Stimulated activated CD8-positive, alpha-beta memory T cell treated with anti-CD3 and anti-CD28 coated beads, Interleukin-4, amount 100 ng/mL, for 4 hours (primary cell): ENCODE data around the gene GINS1.

ENCODE experiments used
- DNase-seq, 2 donors: peaks; one replicate each; pipeline ENCODE4 v3.0.0-alpha.2; 2020; ENCODE audit warnings: low read depth in 2 of 2, low spot score in 1 of 2

The GINS1 gene

DNA sequence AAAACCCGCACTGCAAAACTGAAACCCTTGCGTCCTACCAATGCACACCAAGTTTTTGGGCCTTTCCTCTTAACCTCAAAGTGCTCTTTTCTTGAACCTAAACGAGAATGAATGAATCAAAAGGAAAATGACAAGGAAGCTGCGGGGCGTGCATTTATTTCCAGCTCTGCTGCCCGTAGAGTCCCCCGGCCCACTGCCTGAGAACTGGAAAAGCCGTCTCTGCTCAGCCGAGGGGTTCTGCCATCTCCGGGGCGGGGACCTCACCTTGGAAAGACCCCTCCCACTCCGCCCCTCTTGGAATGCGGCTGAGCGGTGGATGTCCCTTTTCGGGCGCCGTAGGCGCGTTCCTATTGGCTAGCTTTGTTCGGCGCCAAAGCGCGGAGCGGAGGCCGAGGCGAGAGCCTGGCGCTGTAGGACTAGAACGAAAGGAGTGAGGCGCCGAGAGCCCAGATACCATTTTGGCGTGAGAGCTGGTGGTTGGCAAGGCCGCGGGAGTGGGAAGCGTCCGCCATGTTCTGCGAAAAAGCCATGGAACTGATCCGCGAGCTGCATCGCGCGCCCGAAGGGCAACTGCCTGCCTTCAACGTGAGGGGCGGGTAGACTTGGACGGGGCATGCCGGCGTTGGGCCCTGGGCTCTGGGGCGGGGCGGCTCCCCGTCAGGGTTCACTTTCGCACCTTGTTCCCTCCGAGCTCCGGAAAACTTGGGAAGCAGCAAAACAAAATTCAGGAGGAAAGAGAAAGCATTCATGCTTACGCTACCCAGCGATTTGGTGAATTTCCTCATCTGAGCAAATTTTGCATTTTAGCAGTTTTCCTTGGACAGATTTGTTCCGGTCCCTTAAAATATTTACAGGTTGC is at the start of gene GINS1:
TSS of gene GINS1 (plus strand) at position 363 of the 859 bp plus-strand sequence. CDS start at position 511, 148 bp downstream.
- peak; percentile 40 for DNase-seq

DNA sequence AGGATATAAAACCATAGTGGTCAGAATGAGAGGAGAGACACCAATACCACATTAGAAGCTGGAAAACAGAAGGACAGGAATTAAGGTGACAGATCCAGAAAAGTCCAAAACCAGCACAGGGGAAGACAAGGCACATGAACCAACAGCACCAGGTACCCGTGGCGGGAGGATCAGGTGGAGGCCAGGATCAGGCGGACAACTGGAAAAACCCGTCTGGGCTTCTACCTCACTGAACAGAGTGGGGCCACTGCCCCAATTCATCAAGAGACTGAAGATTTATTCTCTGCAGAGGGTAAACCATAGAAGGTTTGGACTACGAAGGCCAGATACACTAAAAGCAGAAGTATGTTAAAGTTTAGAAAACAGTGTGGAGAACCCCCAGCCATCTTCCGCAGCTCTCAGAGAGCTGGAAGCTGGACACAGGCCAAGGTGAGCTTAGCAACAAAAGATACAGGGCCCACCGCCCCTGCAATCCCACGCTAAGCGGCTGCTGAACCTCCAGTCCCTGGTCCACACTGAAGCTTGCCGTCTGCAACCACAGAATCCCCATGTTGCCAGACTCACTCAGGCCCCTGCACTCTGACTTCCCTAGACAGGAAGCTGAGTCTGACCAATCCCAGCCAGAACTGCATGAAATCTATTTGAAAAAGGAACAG is 46.7 kb upstream of the GINS1 start:
- DNase-seq: no peak

DNA sequence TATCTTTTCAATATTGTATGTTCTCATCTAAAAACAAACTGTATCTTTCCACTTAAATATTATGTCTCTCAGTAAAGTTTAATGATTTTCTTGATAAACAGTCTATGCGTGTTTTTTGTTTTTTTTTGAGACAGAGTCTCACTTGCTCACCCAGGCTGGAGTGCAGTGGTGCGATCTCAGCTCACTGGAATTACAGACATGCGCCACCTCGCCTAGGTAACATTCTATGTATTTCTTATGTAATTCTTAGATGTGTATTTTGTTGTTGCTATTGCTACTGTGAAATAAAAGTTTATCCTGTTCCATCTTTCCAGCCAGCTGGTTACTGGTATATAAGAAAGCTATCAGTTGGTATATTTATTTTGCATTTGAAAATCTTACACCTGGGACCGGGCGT is 46.2 kb upstream of the GINS1 start:
- DNase-seq: no peak

GRCh38 chr20:25364180-25364788 is 43.2 kb upstream of the GINS1 start:
- DNase-seq: no peak

GRCh38 chr20:25364879-25365699 is 42.4 kb upstream of the GINS1 start:
- DNase-seq: no peak

GRCh38 chr20:25368526-25368925 is 38.9 kb upstream of the GINS1 start:
- DNase-seq: no peak

GRCh38 chr20:25368976-25369375 is 38.5 kb upstream of the GINS1 start:
- no peak for DNase-seq

- no peak for DNase-seq
These were observed 37.9 kb upstream of the GINS1 start for GRCh38 chr20:25369529-25369928.

DNA sequence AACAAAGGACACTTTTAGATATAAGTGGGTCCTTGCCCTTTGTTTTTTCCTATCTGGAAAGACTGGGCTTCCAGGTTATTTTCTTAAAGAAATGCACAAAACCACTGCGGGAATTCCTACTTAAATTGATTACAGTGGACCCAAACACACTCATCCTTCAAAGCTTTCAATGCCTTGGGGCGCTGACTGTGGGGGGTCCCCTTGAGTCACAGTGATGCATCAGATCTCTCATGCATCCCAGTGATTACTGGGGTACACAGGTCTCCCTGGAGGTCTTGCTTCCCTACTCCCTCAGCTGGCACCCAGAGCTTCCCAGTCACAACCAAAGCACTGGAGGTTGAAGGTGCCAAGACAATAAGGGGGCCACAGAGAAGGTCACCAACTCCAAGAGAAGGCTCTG is 37.5 kb upstream of the GINS1 start:
- no peak for DNase-seq

DNA sequence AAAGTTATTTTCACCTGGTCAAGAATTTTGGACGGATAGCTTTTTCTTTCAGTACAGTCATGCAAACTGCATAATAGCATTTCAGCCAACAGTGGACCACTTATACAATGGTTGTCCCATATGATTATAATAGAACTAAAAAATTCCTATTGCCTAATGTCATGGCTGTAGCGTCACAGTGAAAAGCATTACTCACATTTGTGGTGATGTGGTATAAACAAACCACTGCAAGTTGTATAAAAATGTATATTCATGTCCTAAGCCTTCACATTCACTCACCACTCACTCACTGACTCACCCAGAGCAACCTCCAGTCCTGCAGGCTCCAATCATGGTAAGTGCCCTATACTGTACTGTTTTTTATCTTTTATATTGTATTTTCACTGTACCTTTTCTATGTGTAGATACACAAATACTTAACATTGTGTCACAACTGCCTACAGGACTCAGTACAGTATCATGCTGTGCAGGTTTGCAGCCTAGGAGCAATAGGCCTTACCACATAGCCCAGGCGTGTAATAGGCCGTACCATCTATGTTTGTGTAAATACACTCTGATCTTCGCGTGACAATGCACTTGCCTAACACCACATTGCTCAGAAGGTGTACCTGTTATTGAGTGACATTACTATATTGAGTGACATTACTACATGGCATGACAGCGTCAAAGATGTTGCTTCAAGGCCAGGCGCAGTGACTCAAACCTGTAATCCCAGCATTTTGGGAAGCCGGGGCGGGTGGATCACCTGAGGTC is 34.7 kb upstream of the GINS1 start:
- DNase-seq: no peak

DNA sequence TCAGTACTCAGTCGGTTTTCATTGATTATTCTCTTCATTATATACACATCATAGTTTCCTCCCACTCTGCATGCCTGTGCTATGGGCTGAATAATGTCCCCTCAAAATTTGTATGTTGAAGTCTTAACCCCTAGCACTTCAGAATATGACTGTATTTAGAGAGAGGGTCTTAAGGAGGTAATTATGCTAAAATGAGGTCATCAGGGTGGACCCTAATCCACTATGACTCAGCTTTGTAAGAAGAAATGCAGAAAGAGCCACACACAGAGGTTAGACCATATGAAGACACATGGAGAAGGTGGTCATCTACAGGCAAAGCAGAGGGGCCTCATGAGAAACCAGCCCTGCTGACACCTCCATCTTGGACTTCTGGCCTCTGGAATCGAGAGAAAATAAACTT is 32.6 kb upstream of the GINS1 start:
- no peak for DNase-seq

- no peak for DNase-seq
These were observed 31.2 kb upstream of the GINS1 start for GRCh38 chr20:25376236-25376635.

- no peak for DNase-seq
These were observed 30.6 kb upstream of the GINS1 start for GRCh38 chr20:25376886-25377285.

DNA sequence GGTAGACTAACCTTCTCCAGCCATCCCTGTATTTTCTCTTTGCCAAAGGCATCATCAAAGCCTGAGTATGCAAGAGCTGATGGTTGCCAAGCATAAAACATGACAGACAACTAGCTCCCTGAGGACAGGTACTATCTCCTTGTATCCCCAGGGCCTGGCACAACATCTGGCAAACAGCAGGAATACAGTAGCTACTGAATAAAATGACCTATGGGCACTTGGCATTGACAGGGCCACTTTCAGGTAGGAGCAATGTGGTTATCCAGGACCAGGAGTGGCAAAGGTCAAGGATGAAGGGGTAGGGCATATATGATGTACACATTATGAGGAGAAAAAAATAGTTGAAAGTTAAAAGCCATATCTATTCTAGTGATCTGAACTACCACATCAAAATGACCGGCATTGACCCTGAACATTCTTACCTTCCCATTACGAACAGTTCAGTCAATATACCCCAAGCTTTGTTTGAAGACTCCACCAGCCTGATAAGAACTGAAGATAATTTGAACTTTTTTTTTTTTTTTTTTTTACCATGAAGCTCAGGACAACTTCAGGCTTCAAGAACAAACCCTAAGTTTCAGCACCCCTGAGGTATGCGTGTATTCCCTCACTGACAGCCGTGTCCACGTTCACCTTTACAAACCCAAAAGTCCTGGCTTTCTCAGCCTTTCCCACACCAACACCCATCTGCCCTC is 29.1 kb upstream of the GINS1 start:
- no peak for DNase-seq

DNA sequence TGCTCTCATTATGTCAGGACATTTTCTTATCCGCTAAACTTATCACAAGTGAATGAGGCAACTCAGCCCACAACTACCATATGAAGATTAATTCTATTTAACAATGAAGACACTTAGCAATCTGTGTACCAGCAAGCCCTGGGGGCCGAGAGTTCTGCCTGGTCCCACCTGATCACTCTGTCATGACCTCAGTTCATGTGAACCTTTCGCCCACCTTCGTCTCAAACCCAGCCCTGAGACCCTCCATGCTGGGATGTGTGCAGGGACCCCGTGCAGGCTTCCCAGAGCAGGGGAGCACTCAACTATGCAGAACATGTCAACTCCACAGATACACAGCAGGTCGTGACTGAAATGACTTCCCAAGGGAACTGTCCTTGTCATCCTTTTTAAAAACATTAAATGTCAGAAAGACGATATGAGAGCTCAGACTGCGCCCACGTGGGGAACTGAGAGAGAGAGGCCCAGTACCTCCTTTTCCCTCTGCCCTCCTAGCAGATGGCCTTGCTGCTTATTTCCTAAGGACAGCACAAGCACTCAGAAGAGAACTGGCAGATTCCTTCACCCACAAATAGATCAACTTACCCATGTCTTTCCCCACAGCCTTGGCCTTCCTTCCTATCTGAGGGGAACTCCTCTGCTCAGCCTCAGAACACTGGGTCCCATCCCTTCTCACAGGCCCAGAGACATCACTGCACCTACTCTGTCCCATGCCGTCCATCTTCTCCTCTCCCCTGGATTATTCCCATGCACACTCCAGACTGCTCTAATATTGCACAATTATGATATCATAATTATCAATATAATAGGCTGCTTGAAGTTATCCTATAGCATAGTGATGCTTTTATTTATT is 28.4 kb upstream of the GINS1 start:
- DNase-seq: no peak

GRCh38 chr20:25380945-25381614 is 26.4 kb upstream of the GINS1 start:
- DNase-seq: no peak

GRCh38 chr20:25382704-25383370 is 24.6 kb upstream of the GINS1 start:
- no peak for DNase-seq

DNA sequence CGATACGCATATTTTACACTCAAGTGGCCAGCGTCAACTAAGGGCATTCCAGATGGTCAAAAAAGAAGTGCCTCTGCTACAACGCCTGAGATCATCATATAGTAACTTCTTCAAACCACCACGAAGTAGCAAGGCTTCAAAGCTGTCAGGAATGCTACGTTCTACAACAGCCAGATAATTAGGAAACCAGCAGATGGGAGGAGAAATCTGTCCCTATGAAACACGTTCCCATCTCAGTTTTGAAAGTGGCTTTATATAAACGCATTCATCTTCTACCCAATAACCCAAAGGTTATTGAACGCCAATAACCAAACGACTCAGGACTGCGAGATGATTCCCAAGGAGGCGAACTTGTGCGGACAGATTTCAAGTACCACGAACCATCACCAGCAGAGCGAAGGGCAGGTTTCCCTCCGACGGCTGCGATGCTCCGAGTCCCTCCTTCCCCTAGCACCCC is 18.0 kb upstream of the GINS1 start:
- no peak for DNase-seq
